DND-41 (cell line): ENCODE results near the gene P3H3.

Experiments
- ATAC-seq: fragments of 200-7000 bp; cut with Tn5 transposase; 3 replicates; pipeline ENCODE4 v1.9.1; 2021; ENCODE audit warnings: low read depth; ENCODE audit not compliant: insufficient read depth
- DNase-seq: peaks from one replicate; pipeline ENCODE4 v3.0.0-alpha.2; 2020
- H2AFZ ChIP-seq: 2 replicates; pipeline ENCODE4 v1.6.0; 2012; ENCODE audit warnings: low read depth, low read length
- H3K27ac ChIP-seq: 2 replicates; pipeline ENCODE4 v1.5.1; 2012; ENCODE audit warnings: low read length, inconsistent platforms
- H3K27me3 ChIP-seq: fragments of 200-600 bp; sonication (generic); 2 replicates; pipeline ENCODE4 v1.6.0; 2012; ENCODE audit warnings: low read length, mild to moderate bottlenecking, inconsistent platforms; ENCODE audit not compliant: insufficient read depth, poor library complexity
- H3K36me3 ChIP-seq: 2 replicates; pipeline ENCODE4 v1.5.1; 2012; ENCODE audit warnings: low read length, inconsistent platforms; ENCODE audit not compliant: insufficient read depth
- H3K4me1 ChIP-seq: 2 replicates; pipeline ENCODE4 v1.5.1; 2012; ENCODE audit warnings: mild to moderate bottlenecking, low read length; ENCODE audit not compliant: insufficient read depth
- H3K4me2 ChIP-seq: 2 replicates; pipeline ENCODE4 v1.6.0; 2012; ENCODE audit warnings: mild to moderate bottlenecking, moderate library complexity, low read length, inconsistent platforms; ENCODE audit not compliant: insufficient read depth
- H3K4me3 ChIP-seq, 2 experiments: fragments of 200-600 bp in 1 of 2; shearing (Covaris generic) in 1 of 2; 2 replicates each; pipeline ENCODE4 v1.5.1; 2012 to 2016; ENCODE audit warnings: inconsistent platforms in 2 of 2, low read length in 2 of 2, mild to moderate bottlenecking in 2 of 2, low read depth in 1 of 2, moderate library complexity in 1 of 2
- H3K79me2 ChIP-seq: 2 replicates; pipeline ENCODE4 v1.6.0; 2012; ENCODE audit warnings: low read length, inconsistent platforms; ENCODE audit not compliant: insufficient read depth
- H3K9ac ChIP-seq: 2 replicates; pipeline ENCODE4 v1.6.0; 2012; ENCODE audit warnings: low read depth, mild to moderate bottlenecking, inconsistent platforms, low read length, moderate library complexity
- H3K9me3 ChIP-seq: 2 replicates; pipeline ENCODE4 v1.5.1; 2012; ENCODE audit warnings: low read length, moderate library complexity, mild to moderate bottlenecking, inconsistent platforms; ENCODE audit not compliant: insufficient read depth, severe bottlenecking
- H4K20me1 ChIP-seq: 2 replicates; pipeline ENCODE4 v1.6.0; 2012; ENCODE audit warnings: low read length; ENCODE audit not compliant: insufficient read depth
- EZH2 ChIP-seq: IDR thresholded peaks from 3 replicates; pipeline ENCODE4 v1.6.1; 2012; ENCODE audit warnings: borderline replicate concordance, low read depth, mild to moderate bottlenecking, moderate library complexity, low read length, inconsistent platforms; ENCODE audit not compliant: severe bottlenecking
- TF ChIP-seq, protein P1 (sequence below): IDR thresholded peaks from 2 replicates; pipeline ENCODE4 v1.5.1; 2012; ENCODE audit warnings: borderline replicate concordance, low read length, moderate library complexity, mild to moderate bottlenecking; ENCODE audit not compliant: poor library complexity, severe bottlenecking; ENCODE audit errors: extremely low read depth

P3H3 gene

DNA sequence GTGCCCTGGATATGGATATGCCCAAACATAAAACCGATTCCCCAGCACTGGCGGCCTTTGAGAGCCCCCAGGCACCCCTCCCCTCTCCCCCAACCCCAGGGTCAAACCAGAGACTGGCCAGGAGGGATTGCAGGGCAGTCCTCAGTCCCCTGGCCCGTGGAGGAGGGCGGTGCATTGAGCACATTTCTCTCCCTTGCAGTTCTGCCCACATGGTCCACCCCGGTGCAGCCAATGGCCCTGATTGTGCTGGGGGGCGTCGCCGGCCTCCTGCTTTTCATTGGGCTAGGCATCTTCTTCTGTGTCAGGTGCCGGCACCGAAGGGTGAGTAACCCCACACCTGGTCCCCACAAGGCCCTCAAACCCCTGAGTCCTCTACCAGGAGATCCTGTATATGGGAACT, 10.0 kb upstream of the P3H3 start:
- no peak overlapping the region for H3K27ac ChIP-seq
- TF ChIP-seq, protein P1, sequence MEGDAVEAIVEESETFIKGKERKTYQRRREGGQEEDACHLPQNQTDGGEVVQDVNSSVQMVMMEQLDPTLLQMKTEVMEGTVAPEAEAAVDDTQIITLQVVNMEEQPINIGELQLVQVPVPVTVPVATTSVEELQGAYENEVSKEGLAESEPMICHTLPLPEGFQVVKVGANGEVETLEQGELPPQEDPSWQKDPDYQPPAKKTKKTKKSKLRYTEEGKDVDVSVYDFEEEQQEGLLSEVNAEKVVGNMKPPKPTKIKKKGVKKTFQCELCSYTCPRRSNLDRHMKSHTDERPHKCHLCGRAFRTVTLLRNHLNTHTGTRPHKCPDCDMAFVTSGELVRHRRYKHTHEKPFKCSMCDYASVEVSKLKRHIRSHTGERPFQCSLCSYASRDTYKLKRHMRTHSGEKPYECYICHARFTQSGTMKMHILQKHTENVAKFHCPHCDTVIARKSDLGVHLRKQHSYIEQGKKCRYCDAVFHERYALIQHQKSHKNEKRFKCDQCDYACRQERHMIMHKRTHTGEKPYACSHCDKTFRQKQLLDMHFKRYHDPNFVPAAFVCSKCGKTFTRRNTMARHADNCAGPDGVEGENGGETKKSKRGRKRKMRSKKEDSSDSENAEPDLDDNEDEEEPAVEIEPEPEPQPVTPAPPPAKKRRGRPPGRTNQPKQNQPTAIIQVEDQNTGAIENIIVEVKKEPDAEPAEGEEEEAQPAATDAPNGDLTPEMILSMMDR, result no peak
- TF ChIP-seq EZH2, result no peak
- H3K27me3 ChIP-seq, result peaks cover 47% of the 10 kb centered on the region
- H3K79me2 ChIP-seq, result no peaks in the 10 kb centered on the region
- DNase-seq (no peak), ATAC-seq (no peak)
- no peak overlapping the region for H3K9ac ChIP-seq
- H4K20me1 ChIP-seq, result peaks cover 4% of the 10 kb centered on the region
- H3K9me3 ChIP-seq, result no peaks in the 10 kb centered on the region
- H3K4me3 ChIP-seq, result no peak overlapping the region
- peaks cover 16% of the 10 kb centered on the region for H3K4me1 ChIP-seq
- no peak overlapping the region for H3K4me2 ChIP-seq
- no peaks in the 10 kb centered on the region for H3K36me3 ChIP-seq
- H2AFZ ChIP-seq, result no peak overlapping the region

DNA sequence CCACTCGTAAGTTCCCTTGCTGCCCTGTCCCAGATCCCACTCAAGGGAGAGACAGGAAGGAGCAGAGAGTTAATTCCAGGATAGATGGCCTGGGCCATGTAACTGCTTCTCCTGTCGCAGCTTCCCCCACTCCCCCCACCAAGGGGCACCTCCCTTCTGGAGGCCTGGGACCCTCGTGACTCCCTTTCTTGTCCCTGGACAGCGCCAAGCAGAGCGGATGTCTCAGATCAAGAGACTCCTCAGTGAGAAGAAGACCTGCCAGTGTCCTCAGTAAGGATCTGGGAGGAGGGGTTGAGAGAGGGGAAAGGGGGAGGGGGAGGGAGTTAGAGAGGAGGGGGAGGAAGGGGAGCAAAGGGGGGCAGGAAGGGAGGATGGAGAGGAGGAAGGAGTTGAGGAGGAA, 9.6 kb upstream of the P3H3 start:
- no peak overlapping the region for H3K9ac ChIP-seq
- no peaks in the 10 kb centered on the region for H3K36me3 ChIP-seq
- DNase-seq, result no peak
- H3K4me1 ChIP-seq, result peaks cover 16% of the 10 kb centered on the region
- H3K4me2 ChIP-seq, result no peak overlapping the region
- peaks cover 52% of the 10 kb centered on the region for H3K27me3 ChIP-seq
- H4K20me1 ChIP-seq, result peaks cover 4% of the 10 kb centered on the region
- TF ChIP-seq, protein P1, result no peak
- no peak for TF ChIP-seq EZH2
- no peak overlapping the region for H2AFZ ChIP-seq
- no peaks in the 10 kb centered on the region for H3K9me3 ChIP-seq
- no peaks in the 10 kb centered on the region for H3K79me2 ChIP-seq
- H3K4me3 ChIP-seq, result no peak overlapping the region
- ATAC-seq, result no peak
- no peak overlapping the region for H3K27ac ChIP-seq

DNA sequence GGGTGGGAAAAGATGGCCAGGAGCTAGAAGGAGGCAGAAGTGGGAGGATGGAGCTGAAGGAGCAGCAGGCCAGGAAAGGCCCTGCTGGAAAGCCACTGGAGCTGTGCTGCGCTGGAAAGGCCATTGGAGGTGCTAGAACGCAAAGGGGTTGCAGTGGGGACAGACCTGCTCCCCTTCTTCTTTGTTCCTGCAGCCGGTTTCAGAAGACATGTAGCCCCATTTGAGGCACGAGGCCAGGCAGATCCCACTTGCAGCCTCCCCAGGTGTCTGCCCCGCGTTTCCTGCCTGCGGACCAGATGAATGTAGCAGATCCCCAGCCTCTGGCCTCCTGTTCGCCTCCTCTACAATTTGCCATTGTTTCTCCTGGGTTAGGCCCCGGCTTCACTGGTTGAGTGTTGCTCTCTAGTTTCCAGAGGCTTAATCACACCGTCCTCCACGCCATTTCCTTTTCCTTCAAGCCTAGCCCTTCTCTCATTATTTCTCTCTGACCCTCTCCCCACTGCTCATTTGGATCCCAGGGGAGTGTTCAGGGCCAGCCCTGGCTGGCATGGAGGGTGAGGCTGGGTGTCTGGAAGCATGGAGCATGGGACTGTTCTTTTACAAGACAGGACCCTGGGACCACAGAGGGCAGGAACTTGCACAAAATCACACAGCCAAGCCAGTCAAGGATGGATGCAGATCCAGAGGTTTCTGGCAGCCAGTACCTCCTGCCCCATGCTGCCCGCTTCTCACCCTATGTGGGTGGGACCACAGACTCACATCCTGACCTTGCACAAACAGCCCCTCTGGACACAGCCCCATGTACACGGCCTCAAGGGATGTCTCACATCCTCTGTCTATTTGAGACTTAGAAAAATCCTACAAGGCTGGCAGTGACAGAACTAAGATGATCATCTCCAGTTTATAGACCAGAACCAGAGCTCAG, 8.8 kb upstream of the P3H3 start:
- Histone ChIP-seq H3K9ac (no peak overlapping the region), H3K9me3 (no peaks in the 10 kb centered on the region), H4K20me1 (peaks cover 4% of the 10 kb centered on the region), H3K4me1 (peaks cover 16% of the 10 kb centered on the region), H2AFZ (no peak overlapping the region), H3K4me2 (no peak overlapping the region), H3K79me2 (no peaks in the 10 kb centered on the region), H3K36me3 (no peaks in the 10 kb centered on the region), H3K27ac (no peak overlapping the region), H3K4me3 (no peak overlapping the region), H3K27me3 (peaks cover 53% of the 10 kb centered on the region)
- DNase-seq (no peak), ATAC-seq (no peak)
- TF ChIP-seq, protein P1, result no peak
- no peak for TF ChIP-seq EZH2
